Peyer's patch (tissue), 4 donors: ENCODE data around the gene KRT71. TPM values are rescaled to one million over a fixed set of nuclear protein-coding genes. Genes with fewer than 3 reads are reported as not detected.

Experiments
- DNase-seq, 3 donors: peaks; one replicate each; pipeline ENCODE4 v3.0.0-alpha.2; 2017 to 2019
- H3K27ac ChIP-seq, 4 donors: fragments of 200-600 bp; sonication (generic); one replicate each; pipeline ENCODE4 v1.5.1; 2016 to 2019
- H3K27me3 ChIP-seq, 2 donors: fragments of 200-600 bp; sonication (generic); one replicate each; pipeline ENCODE4 v1.5.1; 2019
- H3K36me3 ChIP-seq, 3 donors: fragments of 200-600 bp; sonication (generic); one replicate each; pipeline ENCODE4 v1.5.1; 2016 to 2019
- H3K4me1 ChIP-seq, 4 donors: fragments of 200-600 bp; sonication (generic); one replicate each; pipeline ENCODE4 v1.5.1; 2016 to 2019
- H3K4me3 ChIP-seq, 4 donors: fragments of 200-600 bp; sonication (generic); 1 replicate in 3 of 4; 2 replicates in 1 of 4; pipeline ENCODE4 v1.5.1; 2016 to 2019; ENCODE audit warnings: mild to moderate bottlenecking in 1 of 4
- H3K9me3 ChIP-seq, 4 donors: fragments of 200-600 bp; sonication (generic); one replicate each; pipeline ENCODE4 v1.5.1; 2016 to 2019; ENCODE audit warnings: mild to moderate bottlenecking in 1 of 4
- POLR2A ChIP-seq, 2 donors: fragments of 450-650 bp; IDR thresholded peaks; one replicate each; pipeline ENCODE4 v1.5.1; 2017; ENCODE audit warnings: antibody characterized with exemption in 2 of 2, mild to moderate bottlenecking in 2 of 2, moderate library complexity in 2 of 2
- total RNA-seq, 4 donors: library from RNA; depleted of rRNA; stranded (reverse); fragments of >200 nt; gene quantifications; one replicate each; pipeline ENCODE4 v1.1.0, GENCODE V29; 2016
- TF ChIP-seq, protein P1 (sequence below), 6 experiments: fragments of 450-650 bp in 4 of 6; fragments of 200-600 bp in 2 of 6; sonication (generic) in 1 of 6; IDR thresholded peaks; one replicate each; pipeline ENCODE4 v1.5.1; 2017 to 2019; ENCODE audit warnings: antibody characterized with exemption in 6 of 6, mild to moderate bottlenecking in 3 of 6, moderate library complexity in 1 of 6

The KRT71 gene
- total RNA-seq, 4 donors from 2014 or later, result not detected

- Histone ChIP-seq H3K4me3 (no peak overlapping the region), H3K27me3 (no peaks in the 10 kb centered on the region), H3K27ac (no peak overlapping the region), H3K36me3 (no peaks in the 10 kb centered on the region), H3K9me3 (no peaks in the 10 kb centered on the region), H3K4me1 (no peaks in the 10 kb centered on the region)
- TF ChIP-seq, protein P1, sequence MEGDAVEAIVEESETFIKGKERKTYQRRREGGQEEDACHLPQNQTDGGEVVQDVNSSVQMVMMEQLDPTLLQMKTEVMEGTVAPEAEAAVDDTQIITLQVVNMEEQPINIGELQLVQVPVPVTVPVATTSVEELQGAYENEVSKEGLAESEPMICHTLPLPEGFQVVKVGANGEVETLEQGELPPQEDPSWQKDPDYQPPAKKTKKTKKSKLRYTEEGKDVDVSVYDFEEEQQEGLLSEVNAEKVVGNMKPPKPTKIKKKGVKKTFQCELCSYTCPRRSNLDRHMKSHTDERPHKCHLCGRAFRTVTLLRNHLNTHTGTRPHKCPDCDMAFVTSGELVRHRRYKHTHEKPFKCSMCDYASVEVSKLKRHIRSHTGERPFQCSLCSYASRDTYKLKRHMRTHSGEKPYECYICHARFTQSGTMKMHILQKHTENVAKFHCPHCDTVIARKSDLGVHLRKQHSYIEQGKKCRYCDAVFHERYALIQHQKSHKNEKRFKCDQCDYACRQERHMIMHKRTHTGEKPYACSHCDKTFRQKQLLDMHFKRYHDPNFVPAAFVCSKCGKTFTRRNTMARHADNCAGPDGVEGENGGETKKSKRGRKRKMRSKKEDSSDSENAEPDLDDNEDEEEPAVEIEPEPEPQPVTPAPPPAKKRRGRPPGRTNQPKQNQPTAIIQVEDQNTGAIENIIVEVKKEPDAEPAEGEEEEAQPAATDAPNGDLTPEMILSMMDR (IDR thresholded peaks at IDR 0.05), result no peak
- no peak for TF ChIP-seq POLR2A (IDR thresholded peaks at IDR 0.05)
- DNase-seq, result no peak
Observed at GRCh38 chr12:52555577-52555976, 2.6 kb upstream of the KRT71 start.

DNA sequence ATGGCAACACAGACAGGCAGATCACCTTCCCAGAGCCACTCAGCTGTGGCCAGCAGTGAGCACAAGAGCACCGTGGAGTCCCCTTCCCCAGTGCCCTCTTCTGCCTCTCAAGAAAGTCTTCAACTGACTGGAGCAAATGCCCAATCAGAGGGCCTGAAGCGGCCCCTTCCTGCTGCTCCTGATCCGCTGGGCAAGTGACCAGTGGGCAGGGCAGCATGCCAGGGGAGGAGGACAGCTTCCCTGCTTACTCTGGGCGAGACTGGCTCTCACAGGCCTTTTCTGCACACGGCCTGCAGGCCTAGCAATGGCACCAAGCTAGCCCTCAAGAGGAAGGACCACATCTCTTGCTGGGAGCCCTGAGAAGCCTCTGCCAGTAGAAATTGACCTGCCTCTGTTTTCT, 890 bp downstream of the KRT71 start:
- DNase-seq, result no peak
- Histone ChIP-seq H3K4me1 (no peaks in the 10 kb centered on the region), H3K27ac (no peak overlapping the region), H3K9me3 (no peaks in the 10 kb centered on the region), H3K27me3 (no peaks in the 10 kb centered on the region), H3K36me3 (no peaks in the 10 kb centered on the region), H3K4me3 (no peak overlapping the region)
- TF ChIP-seq POLR2A (IDR thresholded peaks at IDR 0.05), result no peak
- TF ChIP-seq, protein P1 (IDR thresholded peaks at IDR 0.05), result no peak

- no peaks in the 10 kb centered on the region for H3K4me1 ChIP-seq
- DNase-seq, result no peak
- H3K27me3 ChIP-seq, result no peaks in the 10 kb centered on the region
- no peak overlapping the region for H3K4me3 ChIP-seq
- no peaks in the 10 kb centered on the region for H3K9me3 ChIP-seq
- H3K27ac ChIP-seq, result no peak overlapping the region
- TF ChIP-seq, protein P1 (IDR thresholded peaks at IDR 0.05), result no peak
- TF ChIP-seq POLR2A (IDR thresholded peaks at IDR 0.05), result no peak
- H3K36me3 ChIP-seq, result no peaks in the 10 kb centered on the region
Observed at GRCh38 chr12:52551216-52551865, 1.6 kb downstream of the KRT71 start.

GRCh38 chr12:52546126-52546525, 6.8 kb downstream of the KRT71 start:
- Histone ChIP-seq H3K27ac (no peak overlapping the region), H3K4me3 (no peak overlapping the region), H3K4me1 (no peaks in the 10 kb centered on the region), H3K36me3 (no peaks in the 10 kb centered on the region), H3K9me3 (no peaks in the 10 kb centered on the region), H3K27me3 (no peaks in the 10 kb centered on the region)
- DNase-seq, result no peak
- no peak for TF ChIP-seq POLR2A (IDR thresholded peaks at IDR 0.05)
- TF ChIP-seq, protein P1 (IDR thresholded peaks at IDR 0.05), result no peak

DNA sequence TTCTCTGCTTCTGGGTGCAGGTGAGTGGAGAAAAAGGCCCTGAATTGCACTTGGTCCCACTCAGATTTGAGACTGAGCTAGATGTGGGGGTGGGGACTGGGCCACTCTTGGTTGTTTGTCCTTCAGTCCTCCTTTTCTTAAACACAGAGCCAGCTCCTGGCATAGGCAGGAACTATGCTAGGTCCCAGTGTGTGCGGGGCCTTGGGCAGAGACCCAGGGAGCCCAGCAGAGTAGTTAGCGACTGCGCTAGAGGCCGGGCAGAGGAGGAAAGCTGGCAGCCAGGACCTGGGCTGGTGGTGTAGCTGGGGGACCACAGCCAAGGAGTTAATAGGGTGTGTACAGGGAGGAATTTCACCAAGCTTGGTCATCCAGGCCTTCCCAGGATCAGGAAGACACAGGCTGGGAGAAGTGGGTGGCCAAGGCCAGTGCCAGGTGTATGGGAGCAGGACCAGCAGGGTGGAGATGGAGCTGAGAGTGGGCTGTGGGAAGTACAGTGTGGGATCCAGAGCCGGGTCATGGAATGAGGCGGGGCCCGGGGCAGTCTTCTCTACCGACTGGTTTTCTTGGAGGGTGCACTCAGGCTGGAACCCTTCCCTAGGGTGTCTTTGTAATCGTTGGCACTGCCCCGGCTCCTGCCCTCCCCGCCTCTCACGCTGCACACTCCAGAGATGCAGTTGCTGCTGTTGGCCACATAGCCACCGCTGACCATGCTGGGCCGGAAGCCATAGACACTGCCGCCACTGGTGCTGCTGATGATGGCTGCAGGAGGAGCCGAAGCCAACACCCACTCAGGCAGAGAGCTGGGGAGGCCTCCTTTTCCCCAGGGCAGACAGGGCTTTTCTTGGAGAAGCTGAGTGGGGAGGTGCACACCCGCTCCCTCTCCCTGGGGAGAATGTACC, 8.7 kb downstream of the KRT71 start:
- Histone ChIP-seq H3K4me1 (no peaks in the 10 kb centered on the region), H3K36me3 (no peaks in the 10 kb centered on the region), H3K27ac (no peak overlapping the region), H3K9me3 (no peaks in the 10 kb centered on the region), H3K27me3 (no peaks in the 10 kb centered on the region), H3K4me3 (no peak overlapping the region)
- DNase-seq, result no peak
- no peak for TF ChIP-seq POLR2A (IDR thresholded peaks at IDR 0.05)
- TF ChIP-seq, protein P1 (IDR thresholded peaks at IDR 0.05), result no peak
